Transverse colon (tissue), 4 donors: ENCODE results near the gene RPL29.

Experiments used
- EP300 ChIP-seq: sonication (generic); formaldehyde crosslinking; IDR thresholded peaks from one replicate; pipeline ENCODE4 v1.6.1; 2017; ENCODE audit warnings: antibody characterized with exemption, low read depth
- POLR2A ChIP-seq: fragments of 450-650 bp; IDR thresholded peaks from one replicate; pipeline ENCODE4 v1.6.1; 2016; ENCODE audit warnings: antibody characterized with exemption, mild to moderate bottlenecking, moderate library complexity
- POLR2AphosphoS5 ChIP-seq, 3 donors: sonication (generic); formaldehyde crosslinking; IDR thresholded peaks; one replicate each; pipeline ENCODE4 v1.6.1; 2016; ENCODE audit warnings: antibody characterized with exemption in 3 of 3
- TF ChIP-seq, protein P1 (sequence below), 5 experiments: fragments of 200-600 bp in 3 of 5; fragments of 450-650 bp in 2 of 5; sonication (generic) in 3 of 5; IDR thresholded peaks; 1 replicate in 2 of 5; 2 replicates in 3 of 5; pipeline ENCODE4 v1.5.1; 2016 to 2017; ENCODE audit warnings: antibody characterized with exemption in 5 of 5, inconsistent platforms in 3 of 5, mild to moderate bottlenecking in 2 of 5, moderate library complexity in 1 of 5

GRCh38 chr3:52013802-52014598, 18.3 kb upstream of the RPL29 start:
- TF ChIP-seq, protein P1, sequence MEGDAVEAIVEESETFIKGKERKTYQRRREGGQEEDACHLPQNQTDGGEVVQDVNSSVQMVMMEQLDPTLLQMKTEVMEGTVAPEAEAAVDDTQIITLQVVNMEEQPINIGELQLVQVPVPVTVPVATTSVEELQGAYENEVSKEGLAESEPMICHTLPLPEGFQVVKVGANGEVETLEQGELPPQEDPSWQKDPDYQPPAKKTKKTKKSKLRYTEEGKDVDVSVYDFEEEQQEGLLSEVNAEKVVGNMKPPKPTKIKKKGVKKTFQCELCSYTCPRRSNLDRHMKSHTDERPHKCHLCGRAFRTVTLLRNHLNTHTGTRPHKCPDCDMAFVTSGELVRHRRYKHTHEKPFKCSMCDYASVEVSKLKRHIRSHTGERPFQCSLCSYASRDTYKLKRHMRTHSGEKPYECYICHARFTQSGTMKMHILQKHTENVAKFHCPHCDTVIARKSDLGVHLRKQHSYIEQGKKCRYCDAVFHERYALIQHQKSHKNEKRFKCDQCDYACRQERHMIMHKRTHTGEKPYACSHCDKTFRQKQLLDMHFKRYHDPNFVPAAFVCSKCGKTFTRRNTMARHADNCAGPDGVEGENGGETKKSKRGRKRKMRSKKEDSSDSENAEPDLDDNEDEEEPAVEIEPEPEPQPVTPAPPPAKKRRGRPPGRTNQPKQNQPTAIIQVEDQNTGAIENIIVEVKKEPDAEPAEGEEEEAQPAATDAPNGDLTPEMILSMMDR (IDR thresholded peaks at IDR 0.05) = no peak
- TF ChIP-seq POLR2A = no peak
- TF ChIP-seq EP300 = no peak
- no peak for TF ChIP-seq POLR2AphosphoS5 (IDR thresholded peaks at IDR 0.05)
